ENCODE data around the gene MAGEA9.
"Not testable (repeated sequence)": the region's sequence is repeated elsewhere in the genome, so short reads cannot be mapped to it uniquely, and the experiment has no call there.

Gene MAGEA9

DNA sequence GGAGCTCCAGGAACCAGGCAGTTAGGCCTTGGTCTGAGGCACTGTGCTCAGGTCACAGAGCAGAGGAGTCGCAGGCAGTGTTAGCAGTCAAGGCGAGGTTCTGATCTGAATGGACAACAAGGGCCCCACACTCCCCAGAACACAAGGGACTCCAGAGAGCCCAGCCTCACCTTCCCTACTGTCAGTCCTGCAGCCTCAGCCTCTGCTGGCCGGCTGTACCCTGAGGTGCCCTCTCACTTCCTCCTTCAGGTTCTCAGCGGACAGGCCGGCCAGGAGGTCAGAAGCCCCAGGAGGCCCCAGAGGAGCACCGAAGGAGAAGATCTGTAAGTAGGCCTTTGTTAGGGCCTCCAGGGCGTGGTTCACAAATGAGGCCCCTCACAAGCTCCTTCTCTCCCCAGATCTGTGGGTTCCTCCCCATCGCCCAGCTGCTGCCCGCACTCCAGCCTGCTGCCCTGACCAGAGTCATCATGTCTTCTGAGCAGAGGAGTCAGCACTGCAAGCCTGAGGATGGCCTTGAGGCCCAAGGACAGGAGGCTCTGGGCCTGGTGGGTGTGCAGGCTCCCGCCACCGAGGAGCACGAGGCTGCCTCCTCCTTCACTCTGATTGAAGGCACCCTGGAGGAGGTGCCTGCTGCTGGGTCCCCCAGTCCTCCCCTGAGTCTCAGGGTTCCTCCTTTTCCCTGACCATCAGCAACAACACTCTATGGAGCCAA, 26.2 kb downstream of the MAGEA9 start:
- FAIRE-seq = no peak

GRCh38 chrX:149818652-149819051, 36.9 kb downstream of the MAGEA9 start:
- FAIRE-seq = no peak

- no peak for FAIRE-seq
These were observed 37.6 kb downstream of the MAGEA9 start for GRCh38 chrX:149819371-149819770.

DNA sequence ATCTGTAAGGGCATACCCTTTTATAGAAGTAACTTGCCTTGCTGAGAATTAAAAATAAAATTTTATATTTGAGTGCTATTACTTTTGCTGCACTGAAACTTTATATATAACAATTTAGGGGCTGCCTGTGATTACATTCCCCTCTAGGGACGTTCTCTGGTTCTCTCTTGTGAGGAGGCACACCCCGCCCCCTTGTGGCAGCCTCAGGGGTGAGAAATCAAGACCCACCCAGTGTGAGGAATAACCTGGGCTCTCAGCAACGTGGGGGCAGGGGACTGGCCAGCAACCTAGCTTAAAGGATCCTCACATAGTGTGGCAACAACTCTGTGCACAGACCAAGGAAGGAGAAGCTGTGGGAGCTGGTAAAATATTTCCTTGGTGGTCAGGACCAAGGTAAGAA, 43.7 kb downstream of the MAGEA9 start:
- no peak for FAIRE-seq

GRCh38 chrX:149827254-149827653, 45.5 kb downstream of the MAGEA9 start:
- no peak for FAIRE-seq

- no peak for FAIRE-seq
These were observed 48.0 kb downstream of the MAGEA9 start for GRCh38 chrX:149829751-149830191.

DNA sequence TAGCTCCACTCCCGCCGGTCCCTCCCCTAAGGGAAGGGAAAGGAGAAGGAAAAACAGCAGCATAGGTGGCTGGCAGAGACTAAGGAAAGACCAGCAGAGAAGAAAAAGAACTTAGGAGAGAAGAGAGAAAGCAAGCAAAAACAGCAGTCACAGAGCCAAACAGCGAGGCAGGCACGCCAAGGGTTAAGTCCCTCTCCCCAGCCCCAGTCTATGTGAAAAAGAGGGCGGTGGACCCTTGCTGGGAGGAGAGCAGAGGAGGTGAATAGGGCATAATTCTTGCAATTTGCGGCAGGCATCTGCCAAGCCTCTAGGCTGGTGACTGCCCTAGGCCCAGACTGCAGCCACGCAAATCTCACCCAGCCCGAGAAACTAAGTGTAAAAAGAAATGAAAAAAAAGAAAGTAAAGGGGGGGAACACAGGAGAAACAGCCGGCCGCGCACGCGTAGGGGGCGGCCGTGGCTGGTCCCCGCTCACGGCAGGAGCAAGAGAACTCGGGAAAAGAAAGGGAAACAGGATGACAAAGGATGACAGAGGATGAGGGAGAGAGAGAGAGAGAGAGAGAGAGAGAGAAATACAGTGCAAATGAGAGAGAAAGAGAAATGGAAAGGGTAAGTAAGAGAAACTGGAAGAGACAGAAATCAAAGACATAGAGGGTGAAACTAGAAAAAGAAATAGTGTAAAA, 48.6 kb downstream of the MAGEA9 start:
- FAIRE-seq = no peak

- FAIRE-seq = no peak
These were observed 49.7 kb downstream of the MAGEA9 start for GRCh38 chrX:149831473-149831872.

GRCh38 chrX:149836728-149837127, 55.0 kb downstream of the MAGEA9 start:
- FAIRE-seq = not testable (repeated sequence)

- FAIRE-seq = no peak
These were observed 55.4 kb downstream of the MAGEA9 start for GRCh38 chrX:149837167-149837566.

All from G401.6 (cell line).